HG03095 (cell line): ENCODE measurements around the gene LRRC23.

Source experiments
- ATAC-seq: cut with Tn5 transposase; IDR thresholded peaks from one replicate; pipeline ENCODE4 v1.9.1; 2021; ENCODE audit warnings: moderate library complexity; ENCODE audit not compliant: unreplicated experiment

Gene LRRC23

GRCh38 chr12:6955108-6956020 lies 50.7 kb downstream of the LRRC23 start:
- ATAC-seq = no peak

DNA sequence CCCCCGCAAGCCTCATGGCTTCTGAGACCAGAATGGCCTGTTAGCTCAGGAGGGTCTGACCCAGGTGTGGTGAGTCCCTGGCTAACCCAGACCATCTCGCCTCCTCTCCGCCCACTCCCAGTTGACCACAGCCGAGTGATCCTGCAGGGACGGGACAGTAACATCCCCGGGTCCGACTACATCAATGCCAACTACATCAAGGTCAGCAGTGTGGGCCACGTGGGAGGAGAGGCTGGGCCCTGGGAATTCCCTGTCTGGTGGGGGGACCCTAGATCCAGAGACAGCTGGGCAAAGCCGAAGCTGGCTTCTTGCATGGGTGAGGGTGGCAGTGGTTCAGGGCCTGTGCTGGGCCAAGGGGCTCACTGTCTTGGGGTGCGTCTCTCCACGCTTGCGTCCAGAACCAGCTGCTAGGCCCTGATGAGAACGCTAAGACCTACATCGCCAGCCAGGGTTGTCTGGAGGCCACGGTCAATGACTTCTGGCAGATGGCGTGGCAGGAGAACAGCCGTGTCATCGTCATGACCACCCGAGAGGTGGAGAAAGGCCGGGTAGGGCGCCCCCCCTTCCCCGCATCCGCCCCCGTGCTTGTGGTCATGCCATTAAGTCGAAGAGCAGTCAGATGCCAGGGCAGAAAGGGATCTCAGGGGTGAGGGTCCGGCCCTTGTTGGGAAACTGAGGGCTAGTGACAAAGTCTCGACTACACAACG lies 51.6 kb downstream of the LRRC23 start:
- ATAC-seq = no peak

DNA sequence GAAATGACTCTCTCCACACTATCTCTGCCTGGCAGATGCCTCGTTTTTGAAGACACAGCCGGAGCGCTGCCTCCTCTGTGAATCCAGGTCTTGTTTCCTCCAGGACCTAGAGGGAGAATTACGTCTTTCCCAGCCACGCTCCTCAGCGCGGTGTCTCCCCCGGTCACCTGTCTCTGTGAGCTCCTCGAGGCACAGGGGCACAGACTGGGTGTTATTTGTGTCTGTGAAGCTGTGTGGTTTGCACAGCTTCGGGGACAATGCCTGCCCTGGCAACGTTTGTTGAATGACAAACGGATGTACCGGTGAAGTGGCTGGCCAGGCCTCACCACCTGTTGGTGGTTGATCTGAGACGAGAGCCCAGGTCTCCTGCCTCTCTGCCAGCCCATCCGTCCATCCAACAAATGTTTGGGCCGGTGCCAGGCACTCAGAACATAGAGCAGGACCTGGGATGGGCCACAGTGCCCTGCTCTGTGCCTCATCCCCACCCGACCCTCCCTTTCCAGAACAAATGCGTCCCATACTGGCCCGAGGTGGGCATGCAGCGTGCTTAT lies 52.6 kb downstream of the LRRC23 start:
- no peak for ATAC-seq

DNA sequence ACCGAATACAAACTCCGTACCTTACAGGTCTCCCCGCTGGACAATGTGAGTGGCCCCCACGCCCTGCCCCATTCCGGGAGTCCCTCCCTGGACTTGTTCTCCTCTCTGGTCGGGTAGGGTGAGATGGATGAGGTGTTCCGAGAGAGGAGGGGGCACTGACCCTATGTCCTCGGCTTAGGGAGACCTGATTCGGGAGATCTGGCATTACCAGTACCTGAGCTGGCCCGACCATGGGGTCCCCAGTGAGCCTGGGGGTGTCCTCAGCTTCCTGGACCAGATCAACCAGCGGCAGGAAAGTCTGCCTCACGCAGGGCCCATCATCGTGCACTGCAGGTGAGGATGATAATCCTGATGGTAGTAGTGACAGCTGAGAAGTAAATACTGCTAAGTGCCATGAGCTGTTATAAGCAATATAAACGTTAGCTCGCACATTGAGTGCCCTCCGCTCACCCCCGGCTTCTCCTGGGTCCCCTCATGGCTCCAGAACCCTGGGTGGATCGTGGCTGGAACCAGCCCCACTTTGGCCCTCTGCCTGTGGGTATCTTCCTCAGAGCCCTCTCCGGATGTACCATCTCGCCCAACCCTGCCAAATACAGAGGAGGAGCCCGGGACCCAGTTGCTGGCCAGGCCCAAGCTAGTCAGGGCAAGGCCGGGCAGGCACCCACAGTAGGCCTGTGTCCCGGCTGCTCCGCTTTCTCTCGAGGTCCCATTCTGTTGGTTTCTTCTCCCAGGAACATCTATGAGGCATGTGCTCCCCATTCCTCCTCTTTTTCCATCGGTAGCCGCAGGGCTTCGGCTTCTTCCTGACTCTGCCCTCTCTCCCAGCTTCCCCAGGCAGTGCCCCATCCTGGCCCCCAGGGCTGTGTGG lies 53.4 kb downstream of the LRRC23 start:
- no peak for ATAC-seq

DNA sequence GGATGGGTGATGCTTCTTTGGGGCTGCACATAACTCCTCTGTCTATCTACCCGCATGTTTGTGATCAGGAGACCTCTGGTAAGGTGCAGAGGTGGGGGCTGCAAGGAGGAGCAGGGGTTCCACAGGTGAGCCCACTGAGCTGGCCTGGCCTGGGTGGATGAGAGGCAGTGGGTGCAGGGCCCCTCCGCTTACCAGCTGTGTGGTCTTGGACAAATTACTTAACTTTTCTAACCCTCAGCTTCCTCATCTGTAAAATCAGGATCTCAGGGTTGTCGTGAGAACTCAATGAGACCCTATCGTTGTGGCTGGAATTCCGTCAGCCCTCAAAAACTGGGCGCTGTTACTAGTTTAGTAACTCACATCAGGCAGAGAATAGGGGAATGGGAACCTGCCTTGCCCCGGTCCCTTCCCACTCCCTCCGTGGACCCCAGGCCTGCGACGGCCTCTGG lies 54.0 kb downstream of the LRRC23 start:
- no peak for ATAC-seq

- ATAC-seq = peak; percentile 45
These were observed 54.6 kb downstream of the LRRC23 start for GRCh38 chr12:6959058-6959804.

- no peak for ATAC-seq
These were observed 55.4 kb downstream of the LRRC23 start for GRCh38 chr12:6959805-6960592.

GRCh38 chr12:6960593-6961277 lies 56.1 kb downstream of the LRRC23 start:
- ATAC-seq = no peak

- ATAC-seq = no peak
These were observed 56.7 kb downstream of the LRRC23 start for GRCh38 chr12:6961278-6961694.

GRCh38 chr12:6961695-6962284 lies 57.2 kb downstream of the LRRC23 start:
- ATAC-seq = no peak

DNA sequence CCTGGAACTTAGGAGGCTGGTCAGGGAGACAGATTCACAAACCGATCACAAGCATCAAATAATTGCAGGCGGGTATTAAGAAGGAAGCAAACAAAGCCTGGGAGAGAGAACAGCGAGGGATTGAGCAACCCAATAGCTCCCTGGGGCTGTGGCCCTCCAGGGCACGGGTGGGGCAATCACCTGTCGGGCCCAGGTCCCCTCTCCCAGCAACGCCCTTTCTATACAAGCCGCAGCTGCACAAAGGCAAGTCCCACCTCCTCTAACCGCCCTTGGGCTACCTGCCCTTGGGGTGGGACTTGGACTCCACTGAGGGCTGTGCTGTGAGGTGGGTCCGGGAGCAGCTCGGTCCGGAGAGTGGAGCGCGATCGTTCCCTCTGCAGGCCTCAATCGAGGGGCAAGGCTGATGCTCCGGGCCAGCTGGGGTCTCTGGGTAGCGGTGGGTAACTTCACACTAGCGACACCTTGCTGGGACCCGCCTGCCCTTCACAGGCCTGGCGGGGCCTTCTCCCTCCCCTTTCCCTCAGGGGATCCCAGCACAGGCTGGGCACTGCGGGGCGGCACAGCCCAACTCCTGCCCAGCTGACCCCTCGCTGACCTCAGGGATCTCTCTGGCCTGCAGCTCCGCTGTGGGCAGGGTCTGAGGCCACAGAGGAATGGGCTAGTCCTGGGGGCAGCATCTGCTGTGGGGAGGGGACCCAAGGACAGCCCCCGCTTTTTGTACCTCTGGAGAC lies 57.8 kb downstream of the LRRC23 start:
- ATAC-seq = no peak

- ATAC-seq = no peak
These were observed 58.6 kb downstream of the LRRC23 start for GRCh38 chr12:6963016-6963731.
